Prostate gland (tissue), 2 donors: ENCODE data around the gene NNAT.

Source experiments
- CTCF ChIP-seq, 4 experiments: fragments of 200-600 bp in 2 of 4; fragments of 450-650 bp in 2 of 4; sonication (generic) in 2 of 4; IDR thresholded peaks; 1 replicate in 3 of 4; 2 replicates in 1 of 4; pipeline ENCODE4 v1.5.1; 2016 to 2019; ENCODE audit warnings: antibody characterized with exemption in 4 of 4, mild to moderate bottlenecking in 2 of 4, moderate library complexity in 2 of 4
- POLR2A ChIP-seq: fragments of 450-650 bp; IDR thresholded peaks from one replicate; pipeline ENCODE4 v1.6.1; 2016; ENCODE audit warnings: antibody characterized with exemption, mild to moderate bottlenecking
- POLR2AphosphoS5 ChIP-seq: sonication (generic); formaldehyde crosslinking; IDR thresholded peaks from one replicate; pipeline ENCODE4 v1.6.1; 2017; ENCODE audit warnings: antibody characterized with exemption

GRCh38 chr20:37477041-37477440 lies 44.0 kb upstream of the NNAT start:
- TF ChIP-seq CTCF (IDR thresholded peaks at IDR 0.05) (no peak), POLR2A (no peak), POLR2AphosphoS5 (no peak)
